Hepatocyte (in vitro differentiated cells): ENCODE data around the gene INTU. TPM values are rescaled to one million over a fixed set of nuclear protein-coding genes. Genes with fewer than 3 reads are reported as not detected.

Experiments
- DNase-seq: peaks from one replicate; pipeline ENCODE4 v3.0.0-alpha.2; 2016; ENCODE audit warnings: low spot score
- H2AFZ ChIP-seq: fragments of 200-600 bp; sonication (generic); 2 replicates; pipeline ENCODE4 v1.6.0; 2016; ENCODE audit warnings: antibody characterized with exemption, mild to moderate bottlenecking
- H3K27ac ChIP-seq: fragments of 200-600 bp; sonication (generic); 2 replicates; pipeline ENCODE4 v1.5.1; 2016; ENCODE audit warnings: mild to moderate bottlenecking
- H3K27me3 ChIP-seq: fragments of 200-600 bp; sonication (generic); 2 replicates; pipeline ENCODE4 v1.6.1; 2016
- H3K36me3 ChIP-seq: fragments of 200-600 bp; sonication (generic); replicated peaks from 2 replicates; pipeline ENCODE4 v1.5.1; 2016; ENCODE audit warnings: low read depth; ENCODE audit not compliant: insufficient read depth
- H3K4me1 ChIP-seq: fragments of 200-600 bp; sonication (generic); 2 replicates; pipeline ENCODE4 v1.5.1; 2016; ENCODE audit warnings: mild to moderate bottlenecking, moderate library complexity; ENCODE audit not compliant: insufficient read depth
- H3K4me2 ChIP-seq: fragments of 200-600 bp; sonication (generic); 2 replicates; pipeline ENCODE4 v1.6.0; 2016
- H3K4me3 ChIP-seq: fragments of 200-600 bp; sonication (generic); 2 replicates; pipeline ENCODE4 v1.5.1; 2016; ENCODE audit warnings: mild to moderate bottlenecking
- H3K79me2 ChIP-seq: fragments of 200-600 bp; sonication (generic); 2 replicates; pipeline ENCODE4 v1.6.0; 2017; ENCODE audit warnings: mild to moderate bottlenecking
- H3K9me2 ChIP-seq: fragments of 200-600 bp; sonication (generic); replicated peaks from 2 replicates; pipeline ENCODE4 v1.6.0; 2017; ENCODE audit warnings: mild to moderate bottlenecking; ENCODE audit not compliant: insufficient read depth
- H3K9me3 ChIP-seq: fragments of 200-600 bp; sonication (generic); 2 replicates; pipeline ENCODE4 v1.5.1; 2016; ENCODE audit warnings: low read depth, mild to moderate bottlenecking
- H4K20me1 ChIP-seq: fragments of 200-600 bp; sonication (generic); 2 replicates; pipeline ENCODE4 v1.6.0; 2016; ENCODE audit warnings: mild to moderate bottlenecking; ENCODE audit not compliant: insufficient read depth, poor library complexity, severe bottlenecking
- EZH2 ChIP-seq: fragments of 200-600 bp; sonication (generic); IDR thresholded peaks from 2 replicates; pipeline ENCODE4 v1.6.1; 2016; ENCODE audit warnings: antibody characterized with exemption, mild to moderate bottlenecking, borderline replicate concordance
- EZH2phosphoT487 ChIP-seq: fragments of 200-600 bp; sonication (generic); IDR thresholded peaks from one replicate; pipeline ENCODE4 v1.6.1; 2018; ENCODE audit warnings: antibody characterized with exemption, mild to moderate bottlenecking, low read depth, moderate library complexity; ENCODE audit not compliant: unreplicated experiment, severe bottlenecking
- WGBS: methylation state at CpG from one replicate; pipeline ENCODE4 v1.1.6; 2016; ENCODE audit warnings: low lambda C conversion rate; ENCODE audit errors: missing lambda C conversion rate; 5-methylcytosine and 5-hydroxymethylcytosine counted together
- polyA plus RNA-seq: library from polyadenylated mRNA; unstranded; fragments of >200 nt; fragmentation: Nextera tagmentation; extraction: Ambion mirVana; gene quantifications from 2 replicates; pipeline ENCODE4 v1.2.1, GENCODE V29; 2016
- total RNA-seq: library from RNA; depleted of rRNA; stranded (reverse); fragments of >200 nt; gene quantifications from 2 replicates; pipeline ENCODE4 v1.2.3, GENCODE V29; 2014
- TF ChIP-seq, protein P1 (sequence below): fragments of 200-600 bp; sonication (generic); IDR thresholded peaks from 2 replicates; pipeline ENCODE4 v1.5.1; 2016; ENCODE audit warnings: antibody characterized with exemption, mild to moderate bottlenecking; ENCODE audit not compliant: poor library complexity

The INTU gene
- total and polyA plus RNA-seq, 2 experiments from 2014 or later = 2.3 to 9.2 TPM

GRCh38 chr4:127771535-127772275, 138.9 kb downstream of the INTU start:
- TF ChIP-seq EZH2phosphoT487 (no peak), EZH2 (no peak)
- TF ChIP-seq, protein P1, sequence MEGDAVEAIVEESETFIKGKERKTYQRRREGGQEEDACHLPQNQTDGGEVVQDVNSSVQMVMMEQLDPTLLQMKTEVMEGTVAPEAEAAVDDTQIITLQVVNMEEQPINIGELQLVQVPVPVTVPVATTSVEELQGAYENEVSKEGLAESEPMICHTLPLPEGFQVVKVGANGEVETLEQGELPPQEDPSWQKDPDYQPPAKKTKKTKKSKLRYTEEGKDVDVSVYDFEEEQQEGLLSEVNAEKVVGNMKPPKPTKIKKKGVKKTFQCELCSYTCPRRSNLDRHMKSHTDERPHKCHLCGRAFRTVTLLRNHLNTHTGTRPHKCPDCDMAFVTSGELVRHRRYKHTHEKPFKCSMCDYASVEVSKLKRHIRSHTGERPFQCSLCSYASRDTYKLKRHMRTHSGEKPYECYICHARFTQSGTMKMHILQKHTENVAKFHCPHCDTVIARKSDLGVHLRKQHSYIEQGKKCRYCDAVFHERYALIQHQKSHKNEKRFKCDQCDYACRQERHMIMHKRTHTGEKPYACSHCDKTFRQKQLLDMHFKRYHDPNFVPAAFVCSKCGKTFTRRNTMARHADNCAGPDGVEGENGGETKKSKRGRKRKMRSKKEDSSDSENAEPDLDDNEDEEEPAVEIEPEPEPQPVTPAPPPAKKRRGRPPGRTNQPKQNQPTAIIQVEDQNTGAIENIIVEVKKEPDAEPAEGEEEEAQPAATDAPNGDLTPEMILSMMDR = no peak
- WGBS = 59% methylated on average over 4 of the region's 4 CpGs
- H4K20me1 ChIP-seq = no peaks in the 10 kb centered on the region
- H3K9me3 ChIP-seq = no peaks in the 10 kb centered on the region
- no peak overlapping the region for H3K4me3 ChIP-seq
- no peaks in the 10 kb centered on the region for H3K79me2 ChIP-seq
- no peak overlapping the region for H2AFZ ChIP-seq
- H3K27ac ChIP-seq = no peak overlapping the region
- H3K4me2 ChIP-seq = no peak overlapping the region
- no peaks in the 10 kb centered on the region for H3K36me3 ChIP-seq
- DNase-seq = no peak
- no peaks in the 10 kb centered on the region for H3K9me2 ChIP-seq
- no peaks in the 10 kb centered on the region for H3K4me1 ChIP-seq
- H3K27me3 ChIP-seq = no peaks in the 10 kb centered on the region

DNA sequence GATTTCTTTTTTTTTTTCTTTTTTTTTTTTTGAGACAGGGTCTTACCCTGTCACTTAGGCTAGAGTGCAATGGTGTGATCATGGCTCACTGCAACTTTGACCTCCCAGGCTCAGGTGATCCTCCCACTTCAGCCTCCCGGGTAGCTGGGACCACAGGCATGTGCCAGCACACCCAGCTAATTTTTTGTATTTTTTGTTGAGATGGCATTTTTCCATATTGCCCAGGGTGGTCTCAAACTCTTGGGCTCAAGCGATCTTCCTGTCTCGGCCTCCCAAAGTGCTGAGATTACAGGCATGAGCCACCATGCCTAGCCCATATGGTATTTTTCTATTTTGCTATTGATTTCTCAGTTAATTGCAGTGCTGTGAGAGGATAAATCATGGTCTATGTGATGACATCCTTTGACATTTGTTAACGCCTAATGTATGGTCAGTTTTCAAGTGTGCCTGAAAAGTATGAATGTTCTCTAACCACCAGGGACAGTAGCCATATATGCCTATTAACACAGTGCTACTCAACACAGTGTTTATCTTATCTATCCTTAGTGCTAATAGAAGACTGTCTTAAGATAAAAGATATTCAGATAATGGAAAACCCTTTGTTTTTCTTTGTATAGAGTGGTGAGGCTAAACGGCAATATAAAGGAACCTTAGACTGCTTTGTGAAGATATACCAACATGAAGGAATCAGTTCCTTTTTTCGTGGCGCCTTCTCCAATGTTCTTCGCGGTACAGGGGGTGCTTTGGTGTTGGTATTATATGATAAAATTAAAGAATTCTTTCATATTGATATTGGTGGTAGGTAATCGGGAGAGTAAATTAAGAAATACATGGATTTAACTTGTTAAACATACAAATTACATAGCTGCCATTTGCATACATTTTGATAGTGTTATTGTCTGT, 140.3 kb downstream of the INTU start:
- Histone ChIP-seq H3K4me1 (no peaks in the 10 kb centered on the region), H3K9me3 (no peaks in the 10 kb centered on the region), H3K79me2 (no peaks in the 10 kb centered on the region), H3K4me2 (no peak overlapping the region), H2AFZ (no peak overlapping the region), H3K36me3 (no peaks in the 10 kb centered on the region), H3K4me3 (no peak overlapping the region), H4K20me1 (no peaks in the 10 kb centered on the region), H3K27ac (no peak overlapping the region), H3K9me2 (no peaks in the 10 kb centered on the region), H3K27me3 (no peaks in the 10 kb centered on the region)
- 76% methylated on average over 10 of the region's 10 CpGs for WGBS
- TF ChIP-seq EZH2 (no peak), EZH2phosphoT487 (no peak)
- TF ChIP-seq, protein P1 = no peak
- no peak for DNase-seq

DNA sequence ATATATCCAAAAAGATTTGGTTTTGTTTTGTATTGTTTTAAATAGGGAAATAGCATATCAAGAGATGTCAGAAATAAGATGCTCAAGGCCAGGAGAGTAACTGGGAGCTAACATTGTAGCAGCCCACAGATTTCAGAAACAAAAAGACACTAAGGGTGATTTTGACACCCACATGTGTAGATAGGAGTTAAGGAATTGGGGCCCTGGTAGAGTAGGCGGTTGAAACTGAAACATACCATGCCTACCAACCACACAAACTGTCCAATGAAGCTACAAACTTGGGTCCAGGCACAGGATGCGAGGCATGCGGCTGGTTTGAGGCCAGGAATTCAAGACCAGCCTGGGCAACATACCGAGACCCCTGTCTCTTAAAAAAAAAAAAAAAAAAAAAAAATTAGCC, 143.1 kb downstream of the INTU start:
- Histone ChIP-seq H3K79me2 (no peaks in the 10 kb centered on the region), H4K20me1 (no peaks in the 10 kb centered on the region), H3K27ac (no peak overlapping the region), H3K4me3 (no peak overlapping the region), H3K4me2 (no peak overlapping the region), H3K4me1 (no peaks in the 10 kb centered on the region), H3K27me3 (no peaks in the 10 kb centered on the region), H3K9me3 (no peaks in the 10 kb centered on the region), H3K9me2 (no peaks in the 10 kb centered on the region), H3K36me3 (no peaks in the 10 kb centered on the region), H2AFZ (no peak overlapping the region)
- WGBS = 89% methylated on average over 4 of the region's 4 CpGs
- TF ChIP-seq EZH2 = no peak
- no peak for TF ChIP-seq EZH2phosphoT487
- TF ChIP-seq, protein P1 = no peak
- DNase-seq = no peak

Other genes with a start within 250 kb of the INTU start
- gene SLC25A31, start 97.4 kb downstream of the INTU start, total RNA-seq = not detected in 2 replicates
- gene SLC25A31, start 97.4 kb downstream of the INTU start, polyA plus RNA-seq = not detected in 2 replicates
- gene HSPA4L, start 149.4 kb downstream of the INTU start, total RNA-seq = 2.7 and 3.5 TPM in 2 replicates
- gene HSPA4L, start 149.4 kb downstream of the INTU start, polyA plus RNA-seq = 1.7 and 2.2 TPM in 2 replicates
- gene PLK4, start 247.9 kb downstream of the INTU start, total RNA-seq = 5.3 and 5.7 TPM in 2 replicates
- 3.3 and 5.4 TPM in 2 replicates for gene PLK4, start 247.9 kb downstream of the INTU start, polyA plus RNA-seq